HL-60 (cell line): Measurements from ENCODE around the gene PTRH2.

Experiments used
- CTCF ChIP-seq: IDR thresholded peaks from one replicate; pipeline ENCODE4 v1.5.1; 2011; ENCODE audit warnings: low read length, control low read depth, inconsistent platforms; ENCODE audit not compliant: insufficient read depth
- POLR2AphosphoS5 ChIP-seq: IDR thresholded peaks from 2 replicates; pipeline ENCODE4 v1.6.1; 2012; ENCODE audit warnings: low read depth
- SPI1 ChIP-seq: IDR thresholded peaks from 2 replicates; pipeline ENCODE4 v1.6.1; 2012; ENCODE audit warnings: low read depth, mild to moderate bottlenecking, borderline replicate concordance

GRCh38 chr17:59650642-59651041, 56.6 kb downstream of the PTRH2 start:
- TF ChIP-seq CTCF (no peak), POLR2AphosphoS5 (no peak), SPI1 (no peak)
